NOMO-1 treated with dmso at 0.1 percent for 144 hours (cell line): ENCODE results near the gene THOC7.

Experiments used
- DNase-seq: peaks from one replicate; lab custom pipeline; 2025; ENCODE audit not compliant: unreplicated experiment; lab: John Stamatoyannopoulos, UW

THOC7 gene

GRCh38 chr3:63863150-63864007, at the start of gene THOC7, which contains the start of gene ATXN7:
Gene THOC7, minus strand, starts transcription at chr3:63863805. Its CDS starts 15 bp downstream, at chr3:63863790.
Gene ATXN7, plus strand, starts transcription at chr3:63863867. Its CDS starts 48,732 bp downstream, at chr3:63912599.
- peak; percentile 39 for DNase-seq

GRCh38 chr3:63912768-63913588, 49.4 kb upstream of the THOC7 start:
- no peak for DNase-seq

GRCh38 chr3:63911873-63912767, 48.5 kb upstream of the THOC7 start, which contains the start of gene SCAANT1:
Gene SCAANT1, minus strand, starts transcription at chr3:63912383.
- peak; percentile 68 for DNase-seq

GRCh38 chr3:63911509-63911872, 47.9 kb upstream of the THOC7 start:
- no peak for DNase-seq

- no peak for DNase-seq
These were observed 47.3 kb upstream of the THOC7 start for GRCh38 chr3:63910891-63911290.

GRCh38 chr3:63910001-63910400, 46.4 kb upstream of the THOC7 start:
- no peak for DNase-seq

- no peak for DNase-seq
These were observed 45.8 kb upstream of the THOC7 start for GRCh38 chr3:63909431-63909830.

GRCh38 chr3:63908776-63909175, 45.2 kb upstream of the THOC7 start:
- no peak for DNase-seq

GRCh38 chr3:63908081-63908736, 44.6 kb upstream of the THOC7 start:
- DNase-seq, result no peak

GRCh38 chr3:63905731-63906620, 42.4 kb upstream of the THOC7 start:
- DNase-seq, result no peak

- no peak for DNase-seq
These were observed 36.9 kb upstream of the THOC7 start for GRCh38 chr3:63900459-63900858.

- no peak for DNase-seq
These were observed 36.4 kb upstream of the THOC7 start for GRCh38 chr3:63900010-63900409.

GRCh38 chr3:63896332-63897030, 32.9 kb upstream of the THOC7 start:
- no peak for DNase-seq

GRCh38 chr3:63895422-63896189, 32.0 kb upstream of the THOC7 start:
- no peak for DNase-seq

- no peak for DNase-seq
These were observed 29.3 kb upstream of the THOC7 start for GRCh38 chr3:63892773-63893352.

GRCh38 chr3:63891518-63891917, 27.9 kb upstream of the THOC7 start:
- no peak for DNase-seq

GRCh38 chr3:63886858-63887257, 23.3 kb upstream of the THOC7 start:
- no peak for DNase-seq

- DNase-seq, result no peak
These were observed 17.0 kb upstream of the THOC7 start for GRCh38 chr3:63880653-63881052.
